ENCODE measurements around the gene CAMK2A. TPM values are rescaled to one million over a fixed set of nuclear protein-coding genes. Genes with fewer than 3 reads are reported as not detected.
"Not testable (repeated sequence)": the region's sequence is repeated elsewhere in the genome, so short reads cannot be mapped to it uniquely, and the experiment has no call there.

Gene CAMK2A
- total RNA-seq, 4 donors from 2014 or later, result 0.32 to 0.82 TPM; not detected in 2

DNA sequence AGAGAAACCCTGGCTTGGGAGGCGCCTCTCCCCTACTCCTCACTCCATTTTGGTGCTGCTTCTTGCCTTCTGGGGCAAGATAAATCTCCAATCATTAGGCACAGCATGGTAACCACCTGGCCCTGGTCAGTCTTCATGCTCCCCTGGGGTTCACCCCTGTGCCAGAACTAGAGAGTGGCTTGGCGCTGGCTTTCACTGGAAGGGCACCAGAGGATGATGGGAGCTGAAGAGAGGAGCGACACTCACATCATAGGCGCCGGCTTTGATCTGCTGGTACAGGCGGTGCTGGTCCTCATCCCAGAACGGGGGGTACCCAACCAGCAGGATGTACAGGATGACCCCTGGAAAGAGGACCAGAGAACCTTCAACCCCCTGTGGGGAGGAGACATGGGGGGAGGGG, 38.1 kb downstream of the CAMK2A start:
- intact Hi-C loops (cut with DNase I; ENCODE audit: low total_unique reads) (no loop called here), in situ Hi-C loops (cut with MboI; ENCODE audit: low pct_ligation_motif_present in 1 of 4, low pct_unique_long_range_greater_than_20kb in 1 of 4, low sequenced_read_pairs in 3 of 4) (loop anchor here in 1 of 4 donors (25.0 kb wide), 1 partner anchor 186 kb away; the partner anchor contains the start of gene RPS14)
- no peaks in the 10 kb centered on the region for H3K9me3 ChIP-seq
- TF ChIP-seq EP300 (IDR thresholded peaks at IDR 0.05; ENCODE audit: low read depth), result no peak
- TF ChIP-seq, protein P1, sequence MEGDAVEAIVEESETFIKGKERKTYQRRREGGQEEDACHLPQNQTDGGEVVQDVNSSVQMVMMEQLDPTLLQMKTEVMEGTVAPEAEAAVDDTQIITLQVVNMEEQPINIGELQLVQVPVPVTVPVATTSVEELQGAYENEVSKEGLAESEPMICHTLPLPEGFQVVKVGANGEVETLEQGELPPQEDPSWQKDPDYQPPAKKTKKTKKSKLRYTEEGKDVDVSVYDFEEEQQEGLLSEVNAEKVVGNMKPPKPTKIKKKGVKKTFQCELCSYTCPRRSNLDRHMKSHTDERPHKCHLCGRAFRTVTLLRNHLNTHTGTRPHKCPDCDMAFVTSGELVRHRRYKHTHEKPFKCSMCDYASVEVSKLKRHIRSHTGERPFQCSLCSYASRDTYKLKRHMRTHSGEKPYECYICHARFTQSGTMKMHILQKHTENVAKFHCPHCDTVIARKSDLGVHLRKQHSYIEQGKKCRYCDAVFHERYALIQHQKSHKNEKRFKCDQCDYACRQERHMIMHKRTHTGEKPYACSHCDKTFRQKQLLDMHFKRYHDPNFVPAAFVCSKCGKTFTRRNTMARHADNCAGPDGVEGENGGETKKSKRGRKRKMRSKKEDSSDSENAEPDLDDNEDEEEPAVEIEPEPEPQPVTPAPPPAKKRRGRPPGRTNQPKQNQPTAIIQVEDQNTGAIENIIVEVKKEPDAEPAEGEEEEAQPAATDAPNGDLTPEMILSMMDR (IDR thresholded peaks at IDR 0.05), result no peak
- no peak for TF ChIP-seq POLR2A (IDR thresholded peaks at IDR 0.05)
- no peak for TF ChIP-seq POLR2AphosphoS5 (IDR thresholded peaks at IDR 0.05)
- no peaks in the 10 kb centered on the region for H3K27me3 ChIP-seq
- H3K4me3 ChIP-seq, result no peak overlapping the region
- no peaks in the 10 kb centered on the region for H3K4me1 ChIP-seq
- 89 to 93% methylated on average over 6 to 7 of the region's 7 CpGs for WGBS, 2 donors (ENCODE audit: low coverage in 1 of 2)
- no peak overlapping the region for H3K27ac ChIP-seq
- no peaks in the 10 kb centered on the region for H3K36me3 ChIP-seq
- DNase-seq, result no peak

DNA sequence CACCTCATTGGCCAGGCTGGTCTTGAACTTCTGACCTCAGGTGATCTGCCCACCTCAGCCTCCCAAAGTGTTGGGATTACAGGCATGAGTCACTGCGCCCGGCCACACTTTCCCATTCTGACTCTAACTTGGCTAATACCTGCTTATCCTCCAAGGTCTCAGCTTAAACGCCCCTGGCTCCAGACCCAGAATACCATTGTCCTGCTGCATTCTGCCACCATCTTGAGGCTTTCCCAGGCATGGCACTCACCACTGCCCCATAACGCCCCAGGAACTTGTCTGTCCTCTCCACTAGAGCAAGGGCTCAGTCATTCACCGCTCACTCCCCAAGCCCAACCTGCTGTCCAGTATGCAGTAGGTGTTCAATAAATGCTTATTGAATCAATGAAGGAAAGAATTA, 39.8 kb downstream of the CAMK2A start:
- no peaks in the 10 kb centered on the region for H3K36me3 ChIP-seq
- no peak for DNase-seq
- H3K4me3 ChIP-seq, result no peak overlapping the region
- no peaks in the 10 kb centered on the region for H3K9me3 ChIP-seq
- in situ Hi-C loops (cut with MboI; ENCODE audit: low pct_ligation_motif_present in 1 of 4, low pct_unique_long_range_greater_than_20kb in 1 of 4, low sequenced_read_pairs in 3 of 4), result loop anchor here in 1 of 4 donors (25.0 kb wide), 1 partner anchor 188 kb away; the partner anchor contains the start of gene RPS14
- no peak overlapping the region for H3K27ac ChIP-seq
- WGBS, 2 donors (ENCODE audit: low coverage in 1 of 2), result 78 to 90% methylated on average over 2 to 5 of the region's 5 CpGs
- peaks cover 0 to 4% (median 0%) of the 10 kb centered on the region in 4 donors for H3K4me1 ChIP-seq
- TF ChIP-seq POLR2AphosphoS5 (IDR thresholded peaks at IDR 0.05) (no peak), EP300 (IDR thresholded peaks at IDR 0.05; ENCODE audit: low read depth) (no peak), POLR2A (IDR thresholded peaks at IDR 0.05) (no peak)
- TF ChIP-seq, protein P1 (IDR thresholded peaks at IDR 0.05), result no peak
- intact Hi-C loops (cut with DNase I; ENCODE audit: low total_unique reads), result no loop called here
- no peaks in the 10 kb centered on the region for H3K27me3 ChIP-seq

DNA sequence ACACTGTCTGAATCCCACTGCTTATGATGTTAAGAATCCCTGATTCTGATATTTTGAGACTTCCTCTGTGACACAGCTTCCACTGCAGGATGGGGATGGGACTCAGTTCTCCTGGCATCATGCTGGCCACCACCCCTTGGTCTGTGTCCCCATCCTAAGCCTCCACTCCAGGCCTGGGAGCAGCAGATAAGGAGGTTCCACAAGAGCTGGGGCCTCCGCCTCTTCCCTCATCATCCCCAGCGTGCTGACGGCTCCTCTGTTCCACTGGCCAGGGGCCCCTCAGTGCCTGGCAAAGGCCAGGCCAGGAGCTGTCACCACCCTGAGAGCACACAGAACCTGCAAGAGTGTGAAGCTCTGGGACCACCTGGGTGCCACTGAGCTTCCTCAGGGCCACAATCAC, 40.6 kb downstream of the CAMK2A start:
- WGBS, 2 donors (ENCODE audit: low coverage in 1 of 2), result 94% methylated on average over 3 of the region's 3 CpGs; no CpG with 5 or more reads in 1 of the 2 donors
- TF ChIP-seq EP300 (IDR thresholded peaks at IDR 0.05; ENCODE audit: low read depth), result no peak
- TF ChIP-seq, protein P1 (IDR thresholded peaks at IDR 0.05), result no peak
- TF ChIP-seq POLR2AphosphoS5 (IDR thresholded peaks at IDR 0.05), result no peak
- no peak for TF ChIP-seq POLR2A (IDR thresholded peaks at IDR 0.05)
- Histone ChIP-seq H3K27me3 (no peaks in the 10 kb centered on the region), H3K36me3 (no peaks in the 10 kb centered on the region), H3K9me3 (no peaks in the 10 kb centered on the region), H3K4me3 (no peak overlapping the region), H3K27ac (no peak overlapping the region), H3K4me1 (peaks cover 0 to 4% (median 0%) of the 10 kb centered on the region in 4 donors)
- intact Hi-C loops (cut with DNase I; ENCODE audit: low total_unique reads) (no loop called here), in situ Hi-C loops (cut with MboI; ENCODE audit: low pct_ligation_motif_present in 1 of 4, low pct_unique_long_range_greater_than_20kb in 1 of 4, low sequenced_read_pairs in 3 of 4) (no loop called here)
- DNase-seq, result no peak

DNA sequence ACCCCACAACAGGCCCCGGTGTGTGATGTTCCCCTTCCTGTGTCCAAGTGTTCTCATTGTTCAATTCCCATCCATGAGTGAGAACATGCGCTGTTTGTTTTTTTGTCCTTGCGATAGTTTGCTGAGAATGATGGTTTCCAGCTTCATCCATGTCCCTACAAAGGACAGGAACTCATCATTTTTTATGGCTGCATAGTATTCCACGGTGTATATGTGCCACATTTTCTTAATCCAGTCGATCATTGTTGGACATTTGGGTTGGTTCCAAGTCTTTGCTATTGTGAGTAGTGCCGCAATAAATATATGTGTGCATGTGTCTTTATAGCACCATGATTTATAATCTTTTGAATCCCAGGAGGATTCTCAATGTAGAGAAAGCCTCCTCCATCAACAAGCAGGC, 41.1 kb downstream of the CAMK2A start:
- H3K27me3 ChIP-seq; H3K27ac ChIP-seq; DNase-seq; H3K4me1 ChIP-seq; in situ Hi-C loops (cut with MboI; ENCODE audit: low pct_ligation_motif_present in 1 of 4, low pct_unique_long_range_greater_than_20kb in 1 of 4, low sequenced_read_pairs in 3 of 4); H3K4me3 ChIP-seq; H3K36me3 ChIP-seq; intact Hi-C loops (cut with DNase I; ENCODE audit: low total_unique reads); H3K9me3 ChIP-seq: not testable (repeated sequence)
- WGBS, 2 donors (ENCODE audit: low coverage in 1 of 2), result 80 to 83% methylated on average over 2 to 6 of the region's 6 CpGs

DNA sequence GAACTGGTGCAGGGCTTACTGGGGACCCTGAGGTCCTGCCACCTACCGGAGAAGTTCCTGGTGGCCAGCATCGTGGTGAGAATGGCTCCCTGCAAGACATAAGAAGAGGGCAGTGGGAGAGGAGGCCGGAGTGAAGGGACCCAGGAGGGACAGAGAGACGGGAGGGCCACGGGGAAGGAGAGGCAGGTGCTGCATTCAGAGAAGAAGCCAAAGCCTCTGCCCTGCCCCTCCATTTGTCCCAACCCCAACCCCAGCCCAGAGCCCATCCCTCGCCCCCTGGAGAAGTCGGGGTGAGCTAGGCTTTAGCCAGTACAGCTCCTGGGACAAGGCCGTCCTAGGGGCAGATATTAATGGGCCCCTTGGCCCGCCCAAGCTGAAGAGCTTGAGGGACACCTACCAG, 41.8 kb downstream of the CAMK2A start:
- intact Hi-C loops (cut with DNase I; ENCODE audit: low total_unique reads), result no loop called here
- Histone ChIP-seq H3K9me3 (no peaks in the 10 kb centered on the region), H3K36me3 (no peaks in the 10 kb centered on the region), H3K4me1 (peaks cover 0 to 4% (median 0%) of the 10 kb centered on the region in 4 donors), H3K4me3 (no peak overlapping the region), H3K27ac (no peak overlapping the region), H3K27me3 (no peaks in the 10 kb centered on the region)
- TF ChIP-seq, protein P1 (IDR thresholded peaks at IDR 0.05), result no peak
- no peak for TF ChIP-seq POLR2A (IDR thresholded peaks at IDR 0.05)
- TF ChIP-seq POLR2AphosphoS5 (IDR thresholded peaks at IDR 0.05), result no peak
- TF ChIP-seq EP300 (IDR thresholded peaks at IDR 0.05; ENCODE audit: low read depth), result no peak
- in situ Hi-C loops (cut with MboI; ENCODE audit: low pct_ligation_motif_present in 1 of 4, low pct_unique_long_range_greater_than_20kb in 1 of 4, low sequenced_read_pairs in 3 of 4), result no loop called here
- DNase-seq, result no peak
- WGBS, 2 donors (ENCODE audit: low coverage in 1 of 2), result 94 to 100% methylated on average over 4 to 9 of the region's 9 CpGs

All from transverse colon (tissue), 4 donors.